Gastroesophageal sphincter (tissue), 3 donors: ENCODE measurements around the gene KIAA1614.

Experiments
- CTCF ChIP-seq, 4 experiments: fragments of 200-600 bp in 2 of 4; fragments of 450-650 bp in 2 of 4; sonication (generic) in 1 of 4; IDR thresholded peaks; one replicate each; pipeline ENCODE4 v1.5.1; 2017 to 2019; ENCODE audit warnings: antibody characterized with exemption in 4 of 4, mild to moderate bottlenecking in 2 of 4, moderate library complexity in 2 of 4
- EP300 ChIP-seq: sonication (generic); formaldehyde crosslinking; IDR thresholded peaks from one replicate; pipeline ENCODE4 v1.6.1; 2017; ENCODE audit warnings: antibody characterized with exemption, mild to moderate bottlenecking
- POLR2A ChIP-seq, 2 donors: fragments of 450-650 bp; IDR thresholded peaks; one replicate each; pipeline ENCODE4 v1.6.1; 2017; ENCODE audit warnings: antibody characterized with exemption in 2 of 2, mild to moderate bottlenecking in 2 of 2, moderate library complexity in 1 of 2
- POLR2AphosphoS5 ChIP-seq: sonication (generic); formaldehyde crosslinking; IDR thresholded peaks from one replicate; pipeline ENCODE4 v1.6.1; 2017; ENCODE audit warnings: antibody characterized with exemption

- no peak for TF ChIP-seq CTCF (IDR thresholded peaks at IDR 0.05)
- TF ChIP-seq POLR2A (IDR thresholded peaks at IDR 0.05) = no peak
- TF ChIP-seq POLR2AphosphoS5 = no peak
- no peak for TF ChIP-seq EP300
Observed at GRCh38 chr1:180966744-180967536, 54.2 kb downstream of the KIAA1614 start.
